HG03097 (cell line): ENCODE results near the gene MAST4.
"Not testable (repeated sequence)": the region's sequence is repeated elsewhere in the genome, so short reads cannot be mapped to it uniquely, and the experiment has no call there.

Experiments used
- ATAC-seq: cut with Tn5 transposase; IDR thresholded peaks from one replicate; pipeline ENCODE4 v1.9.1; 2021; ENCODE audit not compliant: unreplicated experiment, low FRiP score

MAST4 gene

DNA sequence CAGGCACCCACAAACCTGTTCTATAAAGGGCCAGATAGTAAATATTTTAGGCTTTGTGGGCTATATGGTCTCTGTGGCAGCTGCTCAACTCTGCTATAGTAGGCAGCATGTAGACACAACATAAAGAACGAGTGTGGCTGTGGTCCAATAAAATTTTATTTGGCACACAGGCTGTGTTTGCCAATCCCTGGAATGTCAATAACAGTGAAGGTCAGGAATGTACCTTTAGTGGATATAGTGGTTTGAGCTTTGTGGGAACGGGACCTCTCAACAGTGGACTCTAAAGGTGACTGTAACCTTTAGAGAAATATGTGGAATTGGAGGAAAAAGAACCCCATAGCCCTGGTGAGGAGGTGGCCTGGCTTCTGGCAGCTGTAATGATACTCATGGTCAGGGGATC lies 145.2 kb downstream of the MAST4 start:
- no peak for ATAC-seq

DNA sequence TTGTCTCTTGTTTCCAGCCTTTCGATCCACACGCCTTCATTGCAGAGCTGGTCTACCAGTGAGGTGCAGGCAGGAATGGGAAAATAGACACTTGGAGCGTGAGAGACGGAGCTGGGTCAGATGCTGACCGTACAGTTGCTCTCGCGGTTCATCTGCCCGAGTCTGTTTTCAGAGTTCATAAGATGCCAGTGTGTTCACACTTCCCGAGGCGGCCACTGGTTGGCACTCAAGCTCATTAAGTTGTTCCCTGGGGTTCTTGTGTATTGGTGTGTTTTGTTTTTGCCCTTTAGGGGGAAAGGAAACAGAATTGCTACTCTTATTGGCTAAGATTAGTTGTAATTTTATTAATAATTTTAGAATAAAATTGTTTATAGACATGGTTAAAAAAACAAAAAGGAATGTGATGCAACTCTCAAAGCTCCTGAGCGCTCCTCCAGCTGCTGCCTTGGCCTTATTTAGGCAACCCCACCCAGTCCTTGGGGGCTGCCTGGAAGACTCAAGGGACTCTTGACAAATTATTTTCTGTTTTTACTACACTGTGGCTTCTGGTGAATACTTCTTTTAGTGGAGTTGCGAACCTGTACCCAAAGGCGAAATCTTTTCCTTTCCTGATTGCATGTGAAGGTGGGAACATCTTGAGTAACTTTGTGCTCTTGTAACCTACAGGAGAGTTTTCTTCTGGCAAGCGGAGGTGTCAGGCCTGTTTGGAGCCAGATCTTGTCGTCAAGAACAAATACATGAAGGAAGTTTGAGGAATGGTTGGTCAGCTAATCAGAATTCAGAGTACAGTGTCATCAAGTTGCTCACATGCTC lies 146.1 kb downstream of the MAST4 start:
- ATAC-seq: no peak

DNA sequence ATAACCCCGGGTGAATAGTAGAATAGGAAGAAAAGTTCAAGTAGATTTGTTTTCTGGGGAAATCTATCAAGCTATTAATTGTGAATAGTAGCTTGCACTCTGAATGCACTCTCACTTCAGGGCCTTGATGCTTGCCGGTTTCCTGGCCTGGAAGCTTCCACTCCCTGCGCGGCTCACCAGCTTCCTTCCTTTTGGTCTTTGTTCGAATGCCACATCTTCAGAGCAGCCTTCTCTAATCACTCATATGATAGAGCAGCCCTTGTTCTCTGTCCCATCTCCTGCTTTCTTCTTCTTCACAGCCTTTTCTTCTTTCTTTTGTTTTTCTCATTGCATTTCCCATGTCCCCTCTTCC lies 146.7 kb downstream of the MAST4 start:
- no peak for ATAC-seq

DNA sequence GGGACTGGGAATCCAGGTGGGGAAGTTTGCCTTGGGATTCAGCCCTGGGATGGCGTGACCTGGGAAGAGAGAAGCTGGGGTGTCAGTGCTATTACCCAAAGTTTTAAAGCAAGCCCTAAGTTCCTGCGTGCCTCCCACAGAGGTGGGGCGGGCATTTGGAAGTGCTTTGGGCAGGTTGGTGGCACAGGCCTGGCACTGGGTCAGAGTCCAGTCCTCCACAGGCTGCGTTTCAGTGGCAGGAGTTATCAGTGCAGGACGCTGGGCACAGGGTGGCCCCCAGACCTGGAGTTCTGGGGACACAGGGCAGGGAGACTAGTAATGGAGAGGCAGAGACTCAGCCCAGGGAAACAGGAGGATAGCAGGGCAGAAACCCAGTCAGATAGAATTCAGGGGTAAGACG lies 147.2 kb downstream of the MAST4 start:
- no peak for ATAC-seq

GRCh38 chr5:66744040-66744439 lies 147.8 kb downstream of the MAST4 start:
- no peak for ATAC-seq

- ATAC-seq: no peak
Measured at GRCh38 chr5:66745297-66745696, 149.1 kb downstream of the MAST4 start.

GRCh38 chr5:66747607-66748006 lies 151.4 kb downstream of the MAST4 start:
- no peak for ATAC-seq

- not testable (repeated sequence) for ATAC-seq
Measured at GRCh38 chr5:66752668-66753067, 156.5 kb downstream of the MAST4 start.

DNA sequence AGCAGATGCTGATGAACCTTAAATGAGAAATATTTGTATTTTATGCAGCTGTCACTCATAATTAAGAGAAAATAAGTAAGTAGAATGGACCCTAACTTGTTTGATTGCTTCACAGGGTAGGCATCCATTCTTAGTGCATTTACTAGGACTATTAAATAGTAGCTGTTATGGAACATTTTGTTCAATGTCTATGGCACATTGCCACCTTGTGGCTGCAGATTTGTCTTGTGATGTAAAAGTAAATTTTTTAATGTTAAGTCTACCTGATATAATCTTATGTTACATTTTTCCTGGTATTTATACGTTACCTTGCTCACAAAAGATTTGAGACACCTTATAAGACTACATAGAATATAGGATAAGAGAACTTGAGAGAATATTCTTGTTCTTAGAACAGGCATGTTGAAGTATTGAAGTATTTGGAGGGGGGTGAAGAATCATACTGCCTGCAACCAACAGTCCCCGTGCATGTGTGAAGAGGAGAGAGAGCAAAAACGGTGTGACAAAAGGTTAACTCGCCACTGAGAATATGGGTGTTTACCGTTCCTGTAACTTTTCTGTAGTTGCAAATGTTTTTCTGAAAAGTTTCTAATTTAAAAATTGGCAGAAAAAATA lies 161.1 kb downstream of the MAST4 start:
- no peak for ATAC-seq

- ATAC-seq: no peak
Measured at GRCh38 chr5:66757834-66758371, 161.7 kb downstream of the MAST4 start.

- no peak for ATAC-seq
Measured at GRCh38 chr5:66769030-66769733, 173.0 kb downstream of the MAST4 start.

DNA sequence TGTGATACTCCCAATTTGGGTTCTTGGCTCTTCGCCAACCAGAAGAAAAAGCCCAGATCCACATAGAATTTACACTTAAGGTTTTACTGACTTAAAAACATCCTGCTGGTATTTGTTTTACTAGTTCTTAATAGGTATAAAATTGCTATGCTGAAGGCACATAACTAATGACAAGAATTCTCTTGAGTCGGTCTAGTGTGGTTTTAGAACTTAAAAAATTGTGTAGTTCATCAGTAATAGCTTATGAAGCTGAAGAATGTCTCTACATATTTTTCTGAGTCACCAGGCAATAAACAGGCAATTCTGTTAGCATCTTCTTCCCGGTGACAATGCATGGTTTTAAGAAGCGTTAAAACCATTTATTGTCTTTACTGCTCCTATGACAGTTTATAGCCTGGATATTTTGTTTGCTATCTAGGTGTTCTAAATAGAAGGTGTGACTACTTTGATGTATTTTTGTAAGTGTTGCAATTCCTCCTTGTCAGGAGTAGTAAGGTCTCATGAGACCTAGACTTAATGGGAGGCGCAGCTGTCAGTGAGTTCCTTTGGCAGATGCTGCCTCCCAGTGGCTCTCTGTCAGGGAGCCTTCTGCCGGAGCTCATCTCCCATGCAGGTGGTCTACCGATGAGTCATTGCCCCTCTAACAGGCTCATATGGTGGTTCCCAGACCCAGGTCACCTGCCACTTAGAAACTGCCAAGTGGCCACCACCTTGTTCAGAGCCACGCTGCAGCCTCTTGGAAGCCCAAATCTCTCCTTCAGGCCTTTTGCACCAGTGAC lies 173.8 kb downstream of the MAST4 start:
- ATAC-seq: no peak

DNA sequence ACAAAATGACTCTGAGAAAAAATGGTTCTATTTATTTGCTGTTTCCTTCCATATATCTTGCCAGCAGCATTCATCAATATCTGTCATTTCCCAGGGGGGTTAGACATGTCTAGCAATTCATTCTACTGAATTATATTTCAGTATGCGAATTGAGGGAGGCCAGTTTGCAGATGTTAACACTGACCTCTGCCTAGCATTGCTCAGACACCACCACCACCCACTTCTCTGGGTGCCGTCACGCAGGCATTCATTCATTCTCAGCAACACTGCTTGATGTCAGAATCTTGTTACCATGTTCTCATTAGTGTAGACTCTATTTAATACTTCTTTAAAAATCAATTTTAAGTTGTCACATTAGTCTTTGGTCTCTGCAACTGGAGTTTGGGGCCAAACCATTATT lies 181.7 kb downstream of the MAST4 start:
- ATAC-seq: no peak

DNA sequence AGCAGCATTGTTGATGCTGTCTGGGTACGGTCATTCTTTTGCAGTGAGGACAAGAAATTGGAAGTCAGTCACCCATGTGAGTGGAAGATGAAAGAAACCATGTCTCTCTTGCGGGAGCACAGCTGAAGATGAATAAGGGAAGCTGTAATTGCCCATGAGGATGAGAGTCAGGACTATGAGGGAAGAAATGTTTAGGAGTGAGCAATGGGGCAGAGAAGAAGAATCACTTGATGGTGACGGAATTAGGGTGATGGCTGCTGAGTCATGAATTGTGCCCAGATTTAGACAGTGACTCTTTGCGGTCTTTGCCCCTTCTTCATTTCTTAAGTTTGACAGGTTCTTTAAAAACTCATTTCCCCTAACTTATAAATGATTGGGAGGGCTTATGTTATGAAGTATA lies 183.3 kb downstream of the MAST4 start:
- no peak for ATAC-seq

DNA sequence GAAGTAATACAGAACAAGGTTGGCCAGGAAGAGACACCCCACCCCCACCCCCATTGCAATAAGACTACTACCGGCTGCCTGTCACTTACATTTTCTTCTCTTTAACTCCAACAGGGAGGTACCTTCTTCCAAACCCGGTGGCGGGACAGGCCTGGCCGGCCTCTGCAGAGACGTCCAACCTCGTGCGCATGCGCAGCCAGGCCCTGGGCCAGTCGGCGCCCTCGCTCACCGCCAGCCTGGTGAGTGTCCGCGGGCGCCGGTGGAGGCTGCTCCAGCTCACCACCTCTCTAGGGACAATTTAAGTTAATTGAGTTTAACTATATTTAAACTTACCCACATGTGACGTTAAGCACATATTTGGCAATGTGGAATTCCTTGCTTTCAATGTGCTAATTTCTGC lies 192.4 kb downstream of the MAST4 start:
- ATAC-seq: no peak

GRCh38 chr5:66789434-66789833 lies 193.2 kb downstream of the MAST4 start:
- no peak for ATAC-seq

DNA sequence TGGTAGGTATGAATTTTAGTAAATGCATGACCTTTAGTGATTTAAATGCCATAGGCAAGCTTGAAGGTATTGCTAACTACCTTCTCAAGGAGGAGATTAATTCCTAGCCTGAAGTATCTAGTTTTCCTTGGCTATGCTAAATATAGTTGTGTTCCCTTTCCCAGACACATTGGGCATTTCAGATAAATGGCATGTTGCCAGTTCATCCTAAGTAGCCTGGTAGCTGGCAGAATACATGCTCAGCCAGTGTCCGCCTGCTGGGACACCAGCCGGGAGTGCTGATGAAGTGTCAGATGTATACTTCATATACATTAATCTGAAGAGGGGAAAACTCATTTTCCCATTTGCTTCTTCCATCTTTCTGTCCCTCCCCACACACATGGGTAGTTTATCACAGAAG lies 196.9 kb downstream of the MAST4 start:
- no peak for ATAC-seq

DNA sequence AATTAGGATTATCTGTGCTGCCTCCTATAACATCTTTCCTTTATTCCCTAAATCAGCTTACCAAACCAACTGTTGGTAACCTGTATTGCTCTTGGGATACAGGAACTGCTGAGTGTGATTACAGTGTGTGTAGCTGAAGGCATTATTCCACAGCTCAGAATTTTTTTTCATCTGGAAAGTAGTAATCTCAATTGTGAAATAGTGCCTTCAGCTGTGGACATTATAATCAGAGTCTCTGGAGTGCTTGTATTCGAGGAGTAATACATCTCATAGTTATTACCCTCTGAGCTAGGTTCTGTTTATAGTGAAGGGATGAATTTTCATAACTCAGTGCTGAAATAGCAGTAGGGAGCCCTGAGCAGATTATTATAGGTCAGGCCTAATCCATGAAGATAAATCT lies 199.5 kb downstream of the MAST4 start:
- no peak for ATAC-seq

- no peak for ATAC-seq
Measured at GRCh38 chr5:66796305-66797292, 200.4 kb downstream of the MAST4 start.

GRCh38 chr5:66802941-66803340 lies 206.7 kb downstream of the MAST4 start:
- ATAC-seq: no peak
